DND-41 (cell line): ENCODE results near the gene LASP1NB.

Experiments used
- EZH2 ChIP-seq: IDR thresholded peaks from 3 replicates; pipeline ENCODE4 v1.6.1; 2012; ENCODE audit warnings: borderline replicate concordance, low read depth, mild to moderate bottlenecking, moderate library complexity, low read length, inconsistent platforms; ENCODE audit not compliant: severe bottlenecking
- TF ChIP-seq, protein P1 (sequence below): IDR thresholded peaks from 2 replicates; pipeline ENCODE4 v1.5.1; 2012; ENCODE audit warnings: borderline replicate concordance, low read length, moderate library complexity, mild to moderate bottlenecking; ENCODE audit not compliant: poor library complexity, severe bottlenecking; ENCODE audit errors: extremely low read depth

DNA sequence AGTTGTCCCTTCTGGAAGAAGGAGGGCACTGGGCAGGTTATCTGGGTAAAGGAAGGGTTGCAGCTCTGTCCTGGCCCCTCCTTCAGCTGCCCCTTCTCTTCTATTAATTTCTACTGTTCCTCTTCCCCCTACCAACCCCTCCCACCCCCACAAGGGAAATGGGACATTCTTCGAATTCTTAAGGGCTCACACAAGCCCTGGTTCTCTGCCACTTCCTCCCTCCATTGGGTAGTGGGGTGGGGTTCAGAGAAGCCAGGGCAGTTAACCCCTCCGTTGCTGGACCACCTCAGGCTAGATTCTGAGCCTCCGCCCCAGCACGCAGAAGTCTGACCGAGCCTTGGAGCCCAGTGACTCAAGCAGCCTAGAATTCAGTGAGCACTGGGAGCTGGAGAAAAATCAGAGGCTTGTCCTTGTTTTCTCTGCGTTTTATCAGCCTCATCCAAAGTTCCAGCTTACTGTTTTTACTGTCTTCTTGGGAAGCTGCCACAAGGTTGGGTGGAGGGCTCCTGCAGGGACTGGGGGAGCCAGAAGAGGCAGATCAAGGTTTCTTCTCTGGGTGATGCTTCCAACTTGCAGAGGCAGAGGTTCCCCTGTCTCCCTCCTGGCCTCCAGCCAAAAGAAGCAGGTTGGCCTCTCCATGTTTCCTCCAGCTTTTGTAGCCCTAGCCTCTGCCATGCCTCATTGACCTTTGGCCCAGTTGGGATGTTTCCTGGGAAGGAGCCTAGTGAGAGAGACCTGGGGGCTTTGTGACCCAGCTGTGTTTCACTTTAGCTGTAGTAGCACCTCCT is 45.3 kb upstream of the LASP1NB start:
- TF ChIP-seq, protein P1, sequence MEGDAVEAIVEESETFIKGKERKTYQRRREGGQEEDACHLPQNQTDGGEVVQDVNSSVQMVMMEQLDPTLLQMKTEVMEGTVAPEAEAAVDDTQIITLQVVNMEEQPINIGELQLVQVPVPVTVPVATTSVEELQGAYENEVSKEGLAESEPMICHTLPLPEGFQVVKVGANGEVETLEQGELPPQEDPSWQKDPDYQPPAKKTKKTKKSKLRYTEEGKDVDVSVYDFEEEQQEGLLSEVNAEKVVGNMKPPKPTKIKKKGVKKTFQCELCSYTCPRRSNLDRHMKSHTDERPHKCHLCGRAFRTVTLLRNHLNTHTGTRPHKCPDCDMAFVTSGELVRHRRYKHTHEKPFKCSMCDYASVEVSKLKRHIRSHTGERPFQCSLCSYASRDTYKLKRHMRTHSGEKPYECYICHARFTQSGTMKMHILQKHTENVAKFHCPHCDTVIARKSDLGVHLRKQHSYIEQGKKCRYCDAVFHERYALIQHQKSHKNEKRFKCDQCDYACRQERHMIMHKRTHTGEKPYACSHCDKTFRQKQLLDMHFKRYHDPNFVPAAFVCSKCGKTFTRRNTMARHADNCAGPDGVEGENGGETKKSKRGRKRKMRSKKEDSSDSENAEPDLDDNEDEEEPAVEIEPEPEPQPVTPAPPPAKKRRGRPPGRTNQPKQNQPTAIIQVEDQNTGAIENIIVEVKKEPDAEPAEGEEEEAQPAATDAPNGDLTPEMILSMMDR: no peak
- no peak for TF ChIP-seq EZH2
